GM19099 (cell line): Measurements from ENCODE around the gene RND3.

Experiments
- POLR2A ChIP-seq: IDR thresholded peaks from 3 replicates; pipeline ENCODE4 v1.6.1; 2011; ENCODE audit warnings: low read depth; ENCODE audit not compliant: insufficient read length; ENCODE audit errors: extremely low read depth

RND3 gene

GRCh38 chr2:150473767-150474166, 13.7 kb downstream of the RND3 start:
- TF ChIP-seq POLR2A, result no peak

- TF ChIP-seq POLR2A, result no peak
Observed at GRCh38 chr2:150472511-150472899, 15.0 kb downstream of the RND3 start.

DNA sequence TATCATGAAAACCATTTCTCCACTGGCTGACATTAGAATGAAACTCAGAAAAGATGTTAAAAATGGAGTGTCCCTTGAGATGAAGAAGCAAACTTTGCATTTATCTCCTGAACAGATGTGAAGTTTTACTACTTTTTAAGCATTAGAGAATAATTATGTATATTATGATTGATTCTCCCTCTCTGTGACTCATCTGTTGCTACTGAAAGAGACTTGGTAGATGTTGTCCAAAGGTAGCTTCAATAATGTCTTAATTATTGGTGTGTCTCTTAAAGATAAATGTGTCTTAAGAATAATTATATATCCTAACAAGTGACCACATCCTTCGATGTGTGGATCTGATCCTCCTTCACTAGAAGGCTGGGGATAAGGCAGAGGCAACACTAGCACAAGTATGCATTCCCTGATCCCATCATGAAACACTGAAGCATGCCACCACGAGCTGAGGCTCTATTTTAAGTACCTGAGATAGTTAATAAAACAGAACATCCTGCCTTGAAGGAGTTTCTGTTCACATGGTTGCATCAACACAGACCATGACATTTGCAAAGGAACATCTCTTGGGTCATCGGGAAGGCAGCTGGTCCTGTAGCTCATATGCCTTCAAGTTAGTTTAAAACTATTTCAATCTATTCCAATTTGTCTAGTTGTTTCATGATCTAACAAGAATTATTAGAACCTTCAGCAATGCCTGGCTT, 15.5 kb downstream of the RND3 start:
- TF ChIP-seq POLR2A, result no peak

GRCh38 chr2:150470435-150470834, 17.0 kb downstream of the RND3 start:
- TF ChIP-seq POLR2A, result no peak

DNA sequence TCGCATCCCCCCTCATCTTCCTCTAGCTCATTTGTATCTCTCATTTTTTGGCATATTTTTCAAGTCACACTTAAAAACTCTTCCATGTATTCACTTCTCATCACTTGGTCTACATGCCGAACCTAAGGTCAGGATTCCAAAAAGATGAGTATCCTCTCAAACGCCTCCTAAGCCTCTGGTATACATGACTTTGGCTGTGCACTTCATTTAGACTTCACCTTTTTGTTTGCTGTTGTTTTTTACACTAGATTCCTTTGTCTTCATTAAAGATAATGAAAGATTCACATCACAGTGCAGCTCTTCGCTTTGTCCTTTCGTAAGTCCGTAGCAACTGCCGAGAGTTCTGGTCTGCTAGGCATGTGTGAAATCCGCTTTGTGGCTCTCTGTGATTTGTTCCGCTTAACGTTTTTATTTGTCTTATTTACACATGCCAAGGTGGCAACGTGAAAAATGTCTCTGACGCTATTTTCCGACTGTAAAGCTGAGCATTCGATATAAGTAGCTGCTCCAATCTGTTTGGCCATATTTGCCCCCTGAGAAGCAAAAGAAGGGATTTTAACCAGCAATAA, 17.7 kb downstream of the RND3 start:
- TF ChIP-seq POLR2A, result no peak

DNA sequence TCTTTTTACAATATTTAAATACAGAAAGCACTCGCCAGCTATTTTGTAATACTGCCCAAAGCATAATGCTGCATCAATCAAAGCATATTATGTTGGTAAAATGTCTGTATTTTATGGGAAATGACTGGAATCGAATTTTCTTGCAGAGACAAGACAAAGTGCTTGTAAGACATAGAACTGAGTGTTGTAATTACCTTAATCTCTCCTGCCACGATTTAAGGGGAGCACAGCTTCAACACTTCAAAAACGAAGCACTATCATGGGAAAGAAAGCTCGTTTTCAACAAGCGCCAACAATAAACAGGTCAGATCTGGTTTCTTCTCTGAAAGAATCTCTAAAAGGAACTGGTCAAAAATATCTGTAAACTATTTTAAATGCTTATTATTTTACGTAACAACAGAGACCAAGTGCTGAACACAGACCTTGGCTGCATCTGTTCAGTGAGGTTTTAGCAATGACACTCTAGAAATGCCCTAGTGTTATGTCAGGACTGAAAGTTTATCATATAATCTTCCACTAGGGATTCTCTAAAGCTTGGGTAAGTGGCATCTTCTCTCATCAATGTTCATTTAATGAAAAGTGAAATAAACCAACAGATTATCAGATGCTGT, 19.0 kb downstream of the RND3 start:
- TF ChIP-seq POLR2A, result no peak

DNA sequence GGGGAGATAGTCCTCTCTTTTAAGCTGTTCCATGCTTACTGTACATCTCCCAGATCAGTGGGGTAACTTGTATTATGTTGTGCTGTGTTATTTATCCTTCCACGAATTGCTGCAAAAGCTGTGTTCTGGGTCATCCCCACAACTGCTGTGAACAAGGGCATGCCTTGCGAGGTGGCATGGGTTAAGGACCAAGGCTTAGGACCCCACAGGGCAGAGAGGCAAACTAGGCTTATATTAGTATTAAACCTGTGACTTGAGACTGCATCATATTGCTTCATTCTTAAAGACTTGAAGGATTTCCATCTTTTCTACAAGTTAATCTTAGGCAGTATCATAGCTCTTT, 19.9 kb downstream of the RND3 start:
- no peak for TF ChIP-seq POLR2A

DNA sequence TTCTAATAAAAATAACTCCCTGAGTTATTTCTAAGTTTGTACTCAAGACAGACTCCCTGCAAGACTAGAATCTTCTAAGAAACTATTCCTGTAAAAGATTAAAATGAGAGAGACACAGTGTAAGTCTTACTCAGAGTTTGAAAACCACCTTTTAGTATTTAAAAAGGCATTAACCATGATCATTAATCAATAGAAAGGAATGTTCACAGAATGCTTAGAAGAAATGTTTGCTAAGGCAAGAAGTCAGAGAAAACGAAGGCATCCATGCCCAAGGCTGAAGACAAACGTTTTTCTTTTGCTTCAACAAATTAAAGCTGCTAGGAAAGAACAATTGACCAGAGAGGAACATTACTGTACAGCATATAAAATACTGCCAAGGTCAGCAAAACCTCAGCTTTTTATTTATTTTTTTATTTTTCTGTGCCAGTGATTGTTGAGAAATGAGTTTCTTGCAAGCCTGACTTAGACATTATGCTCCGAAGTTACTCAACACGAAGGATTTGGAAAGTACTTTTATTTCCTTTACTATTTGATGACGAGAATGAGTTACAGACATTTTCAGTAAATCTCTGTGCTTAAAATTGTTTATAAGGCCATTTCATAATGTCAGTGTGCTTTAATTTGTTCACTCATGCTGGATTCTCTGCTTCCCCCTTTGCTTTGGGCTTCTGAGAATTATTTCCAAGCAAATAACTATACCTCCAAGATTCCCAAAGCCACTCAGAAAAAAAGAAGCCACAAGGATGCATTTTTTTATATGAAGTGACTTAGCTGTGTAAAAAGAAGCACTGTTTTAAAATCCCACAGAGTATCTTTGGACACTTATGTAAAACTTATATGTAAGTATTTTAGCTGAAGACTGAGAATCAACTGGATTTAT, 20.5 kb downstream of the RND3 start:
- no peak for TF ChIP-seq POLR2A

GRCh38 chr2:150465703-150466569, 21.5 kb downstream of the RND3 start:
- TF ChIP-seq POLR2A, result no peak

DNA sequence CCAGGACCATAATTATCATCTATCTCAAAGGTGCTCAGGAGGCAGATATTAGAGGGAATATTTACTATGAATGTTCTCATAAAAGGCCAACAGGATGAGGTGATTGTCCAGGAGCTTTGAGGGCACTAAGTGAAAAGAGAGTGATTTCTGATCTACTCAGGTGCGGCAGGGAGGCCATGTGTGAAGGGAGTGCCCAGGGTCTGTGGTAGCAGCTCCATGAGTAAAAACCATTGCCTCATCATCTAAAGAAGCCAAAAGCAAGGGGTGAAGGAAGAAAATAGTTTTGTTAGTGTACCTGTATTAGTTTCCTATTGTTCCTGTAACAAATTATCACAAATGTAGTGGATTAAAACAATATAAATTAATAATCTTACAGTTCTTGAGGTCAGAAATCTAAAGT, 22.5 kb downstream of the RND3 start:
- TF ChIP-seq POLR2A, result no peak

GRCh38 chr2:150464270-150464669, 23.2 kb downstream of the RND3 start:
- no peak for TF ChIP-seq POLR2A

DNA sequence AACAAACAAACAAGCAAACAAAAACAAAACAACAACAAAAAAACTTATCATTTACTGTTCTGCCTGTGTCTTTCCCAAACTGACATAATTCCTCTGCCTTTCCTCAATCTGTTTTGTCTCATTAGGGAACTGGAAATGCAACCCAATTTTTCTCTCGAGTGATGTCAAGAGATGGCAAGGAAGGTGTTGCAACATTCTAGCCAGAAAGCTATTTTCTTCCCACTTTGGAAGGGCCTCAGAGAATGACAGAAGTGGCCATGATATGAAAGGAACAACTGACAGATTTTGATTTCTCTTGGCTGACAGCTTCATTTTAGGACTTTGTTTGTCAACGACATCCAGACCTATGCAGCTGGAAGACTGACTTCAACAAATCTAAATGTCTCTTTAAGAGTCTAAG, 24.7 kb downstream of the RND3 start:
- TF ChIP-seq POLR2A, result no peak

DNA sequence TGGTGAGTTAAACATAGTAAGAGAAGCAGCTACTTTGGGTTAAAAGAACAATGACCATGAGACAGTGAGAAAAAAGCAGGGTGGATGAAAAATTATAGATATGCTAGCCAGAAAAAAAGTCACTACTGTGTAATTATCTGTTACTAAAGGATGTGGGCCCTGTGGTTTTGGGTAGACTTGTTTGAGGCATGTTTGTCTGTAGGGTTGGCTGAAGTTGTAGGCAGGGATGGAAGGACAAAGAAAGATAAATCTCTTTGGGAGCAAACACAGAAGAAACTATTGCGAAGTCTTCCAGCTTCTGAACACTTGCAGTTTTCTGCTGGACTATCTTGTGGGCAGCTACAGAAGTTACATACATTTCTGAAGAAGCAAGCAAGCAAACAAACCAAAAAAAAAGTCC, 28.2 kb downstream of the RND3 start:
- no peak for TF ChIP-seq POLR2A

DNA sequence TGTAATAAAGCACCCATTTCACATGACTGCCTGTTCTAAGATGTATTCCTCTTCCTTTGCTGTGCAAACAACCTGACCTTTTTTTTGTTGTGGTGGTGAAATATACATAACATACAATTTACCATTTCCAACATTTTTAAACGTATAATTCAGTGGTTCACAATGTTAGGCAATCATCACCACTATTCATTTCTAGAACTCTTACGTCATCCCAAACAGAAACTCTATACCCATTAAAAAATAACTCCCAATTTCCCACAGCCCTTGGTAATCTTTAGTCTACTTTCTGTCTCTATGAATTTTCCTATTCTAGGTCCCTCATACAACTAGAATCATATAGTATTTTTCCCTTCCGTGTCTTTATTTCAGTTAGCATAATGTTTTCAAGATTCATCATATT, 36.7 kb downstream of the RND3 start:
- TF ChIP-seq POLR2A, result no peak

- no peak for TF ChIP-seq POLR2A
Observed at GRCh38 chr2:150449856-150450255, 37.6 kb downstream of the RND3 start.
